Mammary epithelial cell (primary cell): Measurements from ENCODE around the gene SLCO3A1.

Experiments
- CTCF ChIP-seq, 2 donors: IDR thresholded peaks in 1 of 2; conservative IDR thresholded peaks in 1 of 2; 2 replicates each; pipeline ENCODE4 v1.5.1; 2011 to 2012; ENCODE audit warnings: inconsistent platforms in 2 of 2, low read length in 2 of 2, mild to moderate bottlenecking in 2 of 2, control low read depth in 1 of 2, low read depth in 1 of 2; ENCODE audit not compliant: insufficient read depth in 1 of 2; ENCODE audit errors: extremely low read depth in 1 of 2
- EZH2 ChIP-seq: IDR thresholded peaks from 2 replicates; pipeline ENCODE4 v1.6.1; 2012; ENCODE audit warnings: low read length, inconsistent platforms, borderline replicate concordance

GRCh38 chr15:91865950-91866349, 12.4 kb downstream of the SLCO3A1 start:
- TF ChIP-seq CTCF (conservative IDR thresholded peaks at IDR 0.05 in 1 of 2, IDR thresholded peaks at IDR 0.05 in 1 of 2; ENCODE audit: extremely low read depth in 1 of 2, insufficient read depth in 1 of 2, low read depth in 1 of 2, low read length in 2 of 2), result no peak
- TF ChIP-seq EZH2, result no peak
